ENCODE data around the gene EDAR.

Gene EDAR

GRCh38 chr2:108965540-108966289, 23.3 kb downstream of the EDAR start:
- no peak for DNase-seq

GRCh38 chr2:108963057-108963456, 26.0 kb downstream of the EDAR start:
- DNase-seq, result no peak

GRCh38 chr2:108961796-108962195, 27.2 kb downstream of the EDAR start:
- DNase-seq, result no peak

- DNase-seq, result no peak
Observed at GRCh38 chr2:108960006-108960405, 29.0 kb downstream of the EDAR start.

- no peak for DNase-seq
Observed at GRCh38 chr2:108959401-108959800, 29.6 kb downstream of the EDAR start.

GRCh38 chr2:108958632-108959341, 30.2 kb downstream of the EDAR start:
- DNase-seq, result no peak

- no peak for DNase-seq
Observed at GRCh38 chr2:108958002-108958401, 31.0 kb downstream of the EDAR start.

GRCh38 chr2:108956375-108956774, 32.6 kb downstream of the EDAR start:
- DNase-seq, result no peak

- DNase-seq, result no peak
Observed at GRCh38 chr2:108950369-108951135, 38.5 kb downstream of the EDAR start.

- no peak for DNase-seq
Observed at GRCh38 chr2:108949316-108950239, 39.4 kb downstream of the EDAR start.

- DNase-seq, result no peak
Observed at GRCh38 chr2:108947271-108947907, 41.6 kb downstream of the EDAR start.

GRCh38 chr2:108946442-108946841, 42.6 kb downstream of the EDAR start:
- DNase-seq, result no peak

- no peak for DNase-seq
Observed at GRCh38 chr2:108945969-108946368, 43.1 kb downstream of the EDAR start.

GRCh38 chr2:108944601-108945331, 44.3 kb downstream of the EDAR start:
- DNase-seq, result no peak

GRCh38 chr2:108943751-108944150, 45.3 kb downstream of the EDAR start:
- no peak for DNase-seq

- DNase-seq, result no peak
Observed at GRCh38 chr2:108942888-108943287, 46.1 kb downstream of the EDAR start.

GRCh38 chr2:108942231-108942825, 46.7 kb downstream of the EDAR start:
- DNase-seq, result no peak

- DNase-seq, result no peak
Observed at GRCh38 chr2:108941767-108942166, 47.3 kb downstream of the EDAR start.

- DNase-seq, result no peak
Observed at GRCh38 chr2:108941161-108941665, 47.8 kb downstream of the EDAR start.

- no peak for DNase-seq
Observed at GRCh38 chr2:108940156-108940555, 48.9 kb downstream of the EDAR start.

All from MV-4-11 (cell line).